ENCODE results near the gene CBFA2T2. TPM values are rescaled to one million over a fixed set of nuclear protein-coding genes. Genes with fewer than 3 reads are reported as not detected.

Gene CBFA2T2
- total and polyA plus RNA-seq, 10 of the 15 experiments (the other 5 are each of a cell fraction or from before 2014, with no cell fraction given), result 0.61 to 8.6 (median 5.5) TPM

GRCh38 chr20:33686100-33686983 is 196.4 kb downstream of the CBFA2T2 start, which contains the start of gene E2F1 (continued):
- TF ChIP-seq ETV6 (conservative IDR thresholded peaks at IDR 0.05 in 1 of 2, IDR thresholded peaks at IDR 0.05 in 1 of 2; ENCODE audit: borderline replicate concordance in 1 of 2, low read depth in 1 of 2) (no peak), MEF2A (IDR thresholded peaks at IDR 0.05; ENCODE audit: insufficient read depth, low read depth, low read length) (no peak), NRF1 (conservative IDR thresholded peaks at IDR 0.05; ENCODE audit: low read depth, low read length) (peak; percentile 19; the same call in 1 of the 2 replicates), CUX1 (IDR thresholded peaks at IDR 0.05; ENCODE audit: insufficient replicate concordance, low read depth, low read length) (no peak), JUND (IDR thresholded peaks at IDR 0.05; ENCODE audit: low read depth, low read length) (no peak), CBX5 (IDR thresholded peaks at IDR 0.05; ENCODE audit: low read depth) (no peak), BHLHE40 (IDR thresholded peaks at IDR 0.05; ENCODE audit: borderline replicate concordance in 1 of 2, low read depth in 2 of 2, low read length in 1 of 2) (peak; percentile 74 to 82), CBFB (IDR thresholded peaks at IDR 0.05; ENCODE audit: low read depth) (no peak), NR2C2 (IDR thresholded peaks at IDR 0.05; ENCODE audit: borderline replicate concordance, control insufficient read depth, insufficient read length, low read depth) (no peak), MLLT1 (IDR thresholded peaks at IDR 0.05) (no peak), POU2F2 (IDR thresholded peaks at IDR 0.05; ENCODE audit: borderline replicate concordance, low read depth, low read length) (no peak), IRF5 (IDR thresholded peaks at IDR 0.05; ENCODE audit: borderline replicate concordance) (no peak), SMAD1 (IDR thresholded peaks at IDR 0.05; ENCODE audit: low read depth, partially characterized antibody) (no peak), MEF2B (IDR thresholded peaks at IDR 0.05; ENCODE audit: partially characterized antibody, poor library complexity, severe bottlenecking) (no peak), CHD1 (IDR thresholded peaks at IDR 0.05; ENCODE audit: low read depth, low read length) (no peak), FOXM1 (IDR thresholded peaks at IDR 0.05; ENCODE audit: low read depth, low read length) (no peak), CREB1 (IDR thresholded peaks at IDR 0.05; ENCODE audit: low read depth) (peak; percentile 84)
